ENCODE data around the gene PHF21A.

GRCh38 chr11:46117842-46118241 lies 3.4 kb downstream of the PHF21A start:
- TF ChIP-seq REST (IDR thresholded peaks at IDR 0.05; ENCODE audit: insufficient read depth in 1 of 2, low read depth in 2 of 2, low read length in 2 of 2) (no peak), TAF1 (IDR thresholded peaks at IDR 0.05; ENCODE audit: borderline replicate concordance, insufficient read depth, low read length) (no peak)

Measured in PFSK-1 (cell line).